Bronchus fibroblast of lung (primary cell): ENCODE data around the gene PCBP4. TPM values are rescaled to one million over a fixed set of nuclear protein-coding genes. Genes with fewer than 3 reads are reported as not detected.

Experiments
- total RNA-seq: library from RNA; depleted of rRNA; stranded (reverse); fragments of >200 nt; gene quantifications from 2 replicates; pipeline ENCODE4 v1.2.3, GENCODE V29; 2015

Gene PCBP4
- total RNA-seq = 61.7 and 64.7 TPM in 2 replicates

DNA sequence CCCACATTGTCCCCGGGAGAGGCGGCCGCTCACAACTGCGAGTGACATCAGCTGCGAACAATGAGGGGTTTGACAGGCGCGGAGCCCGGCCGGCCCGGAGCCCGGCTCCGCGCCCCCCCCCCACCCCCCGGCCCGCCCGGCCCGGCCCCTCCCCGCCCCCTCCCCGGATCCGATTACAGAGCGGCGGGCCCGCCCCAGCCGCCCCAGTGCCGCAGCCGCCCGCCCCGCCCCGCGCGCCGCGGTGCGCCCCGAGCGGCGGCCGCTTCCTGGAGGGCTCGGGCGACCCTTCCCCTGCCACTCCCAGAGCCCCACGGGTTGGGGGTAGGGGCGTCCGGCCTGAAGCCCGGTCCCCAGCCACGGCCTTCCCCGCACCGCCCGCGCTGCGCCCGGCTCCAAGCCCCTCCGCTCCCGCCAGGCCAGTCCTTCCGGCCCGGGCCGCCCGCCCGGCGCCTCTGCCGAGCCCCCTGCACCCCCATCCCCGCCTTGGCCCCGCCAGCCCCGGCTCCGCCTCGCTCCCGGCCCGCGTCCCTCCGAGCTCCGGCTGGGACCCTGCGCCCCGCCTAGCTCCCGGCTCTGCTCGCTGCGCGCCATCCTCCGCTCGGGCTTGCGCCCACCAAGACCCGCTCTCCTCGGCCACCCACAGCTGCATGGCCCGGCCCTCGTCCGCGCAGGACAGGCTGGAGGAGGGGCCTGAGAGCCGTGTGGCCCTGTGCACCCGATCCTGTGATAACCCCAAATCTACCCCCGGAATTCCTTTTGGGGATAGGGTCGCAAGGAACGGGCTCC, at the start of gene PCBP4:
Gene PCBP4, minus strand, starts transcription at position 71 of the 786 bp plus-strand sequence. CDS start 6,214 bp downstream, outside the sequence.

DNA sequence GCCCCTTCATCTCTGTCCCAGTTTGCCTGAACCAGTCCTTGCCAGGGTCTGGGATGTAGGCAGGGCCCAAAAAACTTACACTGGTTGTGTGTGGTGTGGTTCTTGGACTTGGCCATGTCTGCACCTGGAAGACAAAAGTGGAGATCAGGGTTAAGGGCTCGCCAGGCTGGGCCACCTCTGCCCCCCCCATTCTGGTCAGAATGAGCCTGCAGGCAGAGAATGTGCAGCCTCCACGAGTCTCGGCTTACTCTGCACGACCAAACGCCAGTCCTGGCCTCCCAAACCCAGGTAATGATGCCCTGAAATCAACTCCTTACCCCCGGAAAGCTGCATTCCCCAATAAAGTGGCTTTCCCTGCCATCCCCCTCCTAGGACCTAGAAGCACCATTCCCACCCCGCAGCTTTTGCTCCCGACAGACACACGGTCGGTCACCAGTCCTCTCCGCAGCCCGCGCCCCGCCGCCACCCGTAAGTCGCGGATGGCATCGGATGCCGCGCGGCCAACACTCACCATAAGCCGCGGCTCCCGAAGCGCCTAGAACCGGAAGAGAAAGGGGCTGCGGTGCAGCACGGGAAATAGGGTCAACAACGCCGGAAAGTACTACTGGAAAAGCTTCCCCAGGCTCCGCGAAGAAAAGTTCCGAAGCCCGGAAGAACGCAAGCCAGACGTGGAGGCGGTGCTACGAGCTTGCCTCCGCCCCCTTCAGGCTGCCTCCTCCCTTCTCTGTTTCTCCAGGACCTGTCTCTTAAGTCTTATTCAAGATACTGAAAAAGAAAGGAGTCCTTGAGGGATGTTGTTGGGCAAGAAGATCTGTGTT, 28.3 kb upstream of the PCBP4 start, which contains the start of gene RPL29:
Gene RPL29, minus strand, starts transcription at position 550 of the 818 bp plus-strand sequence. Its CDS starts 434 bp downstream, at position 116.

DNA sequence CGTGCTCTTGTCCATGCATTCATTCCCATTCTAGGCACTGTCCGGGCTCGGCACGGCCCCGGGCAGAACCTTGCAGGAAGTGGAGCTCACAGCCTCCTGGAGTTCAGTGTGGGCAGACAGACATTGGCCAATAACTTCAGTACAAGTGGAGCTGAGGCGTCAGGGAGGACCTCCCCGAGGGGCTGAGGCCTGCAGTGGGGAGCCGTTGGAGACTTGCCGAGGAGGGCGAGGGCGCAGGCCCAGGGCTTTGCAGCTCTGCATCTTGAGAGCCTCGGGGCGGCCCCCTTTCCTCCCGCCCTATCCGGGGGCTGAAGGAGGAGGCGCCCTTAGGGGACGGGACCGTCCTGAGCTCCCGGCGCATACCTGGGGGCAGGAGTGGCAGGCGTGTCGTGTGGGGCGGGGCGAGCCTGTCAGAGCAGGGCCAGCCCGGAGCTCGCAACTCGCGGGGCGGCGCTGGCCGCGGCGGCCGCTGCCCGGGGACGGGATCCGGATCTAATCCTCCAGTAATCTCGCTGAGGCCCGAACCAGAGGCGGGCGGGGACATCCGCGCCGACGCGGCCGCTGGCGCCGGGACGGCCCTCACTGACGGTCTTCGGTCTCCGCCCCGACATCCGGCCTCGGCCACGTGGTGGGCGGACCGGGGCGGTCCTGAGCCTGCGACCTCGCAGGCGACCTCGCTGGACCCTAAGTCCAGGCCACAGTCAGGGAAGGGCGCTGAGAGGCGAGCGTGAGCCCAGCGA, 15.8 kb upstream of the PCBP4 start, which contains the start of gene ACY1:
Gene ACY1, plus strand, starts transcription at position 698 of the 740 bp plus-strand sequence. CDS start 530 bp downstream, outside the sequence.

DNA sequence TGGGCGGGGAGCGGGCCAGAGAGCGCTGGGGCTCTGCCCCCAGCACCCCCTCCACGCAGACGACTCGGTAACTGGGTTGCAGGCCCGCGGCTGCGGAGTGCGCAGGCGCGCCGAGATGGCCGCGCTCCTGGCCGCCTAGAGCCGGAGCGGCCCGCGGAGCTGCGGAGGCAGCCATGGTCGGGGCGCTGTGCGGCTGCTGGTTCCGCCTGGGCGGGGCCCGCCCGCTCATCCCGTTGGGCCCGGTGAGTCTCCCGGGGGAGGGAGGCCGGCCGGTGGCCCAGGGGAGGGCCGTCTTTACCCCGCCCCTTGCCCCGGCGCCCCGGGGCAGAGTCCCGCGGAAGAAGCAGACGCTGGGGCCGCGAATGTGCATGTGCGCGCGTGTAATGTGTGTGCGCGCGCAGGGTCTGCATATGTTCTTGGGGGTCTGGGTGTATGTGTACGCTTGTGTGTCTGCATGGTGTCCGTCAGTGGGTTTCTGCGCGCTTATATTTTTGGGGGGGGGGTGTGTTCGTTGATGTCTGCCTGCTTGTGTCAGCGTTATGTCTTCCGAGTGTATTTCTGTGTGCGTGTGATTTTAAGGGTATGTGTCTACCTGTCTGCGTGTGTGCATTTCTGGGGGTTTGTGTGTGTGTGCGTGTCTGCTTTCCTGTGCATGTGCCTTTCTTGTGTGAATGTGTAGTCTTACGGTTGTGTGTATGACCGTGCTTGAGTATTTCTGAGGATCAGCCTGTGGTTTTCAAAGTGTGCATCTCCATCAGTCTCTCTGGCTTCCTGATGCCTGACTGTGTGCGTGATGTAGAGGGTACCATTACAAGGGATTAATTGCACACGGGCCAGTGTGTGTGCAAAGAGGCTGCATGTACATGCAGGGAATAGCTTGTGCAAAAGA, 8.0 kb upstream of the PCBP4 start, which contains the start of gene ABHD14A:
Gene ABHD14A, plus strand, starts transcription at position 102 of the 889 bp plus-strand sequence. Its CDS starts 72 bp downstream, at position 174.

DNA sequence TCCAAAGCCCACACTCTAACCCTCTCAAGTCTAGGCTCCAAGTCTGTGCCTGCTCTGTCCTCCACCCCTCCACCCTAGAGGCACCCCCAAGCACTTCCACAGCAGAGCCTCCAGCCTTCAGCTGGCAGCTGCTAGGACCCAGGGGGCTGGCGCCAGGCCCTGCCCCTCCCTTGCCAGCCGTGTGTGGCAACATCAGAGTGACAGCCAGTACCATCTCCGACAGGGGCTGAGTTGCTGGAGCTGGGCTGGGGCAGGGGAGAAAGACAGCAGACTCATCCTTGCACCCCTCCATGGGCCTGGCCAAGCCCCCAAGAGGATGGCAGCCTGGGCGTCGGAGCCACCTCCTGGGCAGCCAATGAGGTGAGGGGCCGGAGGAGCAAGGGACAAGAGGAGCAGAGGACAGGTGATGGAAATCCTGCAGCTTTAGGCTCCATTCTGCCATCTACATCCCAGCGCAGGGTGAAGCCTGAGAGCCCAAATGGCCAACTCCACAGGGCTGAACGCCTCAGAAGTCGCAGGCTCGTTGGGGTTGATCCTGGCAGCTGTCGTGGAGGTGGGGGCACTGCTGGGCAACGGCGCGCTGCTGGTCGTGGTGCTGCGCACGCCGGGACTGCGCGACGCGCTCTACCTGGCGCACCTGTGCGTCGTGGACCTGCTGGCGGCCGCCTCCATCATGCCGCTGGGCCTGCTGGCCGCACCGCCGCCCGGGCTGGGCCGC, 11.9 kb downstream of the PCBP4 start, which contains the start of gene GPR62:
Gene GPR62, plus strand, starts transcription at position 207 of the 718 bp plus-strand sequence. Its CDS starts 272 bp downstream, at position 479.

DNA sequence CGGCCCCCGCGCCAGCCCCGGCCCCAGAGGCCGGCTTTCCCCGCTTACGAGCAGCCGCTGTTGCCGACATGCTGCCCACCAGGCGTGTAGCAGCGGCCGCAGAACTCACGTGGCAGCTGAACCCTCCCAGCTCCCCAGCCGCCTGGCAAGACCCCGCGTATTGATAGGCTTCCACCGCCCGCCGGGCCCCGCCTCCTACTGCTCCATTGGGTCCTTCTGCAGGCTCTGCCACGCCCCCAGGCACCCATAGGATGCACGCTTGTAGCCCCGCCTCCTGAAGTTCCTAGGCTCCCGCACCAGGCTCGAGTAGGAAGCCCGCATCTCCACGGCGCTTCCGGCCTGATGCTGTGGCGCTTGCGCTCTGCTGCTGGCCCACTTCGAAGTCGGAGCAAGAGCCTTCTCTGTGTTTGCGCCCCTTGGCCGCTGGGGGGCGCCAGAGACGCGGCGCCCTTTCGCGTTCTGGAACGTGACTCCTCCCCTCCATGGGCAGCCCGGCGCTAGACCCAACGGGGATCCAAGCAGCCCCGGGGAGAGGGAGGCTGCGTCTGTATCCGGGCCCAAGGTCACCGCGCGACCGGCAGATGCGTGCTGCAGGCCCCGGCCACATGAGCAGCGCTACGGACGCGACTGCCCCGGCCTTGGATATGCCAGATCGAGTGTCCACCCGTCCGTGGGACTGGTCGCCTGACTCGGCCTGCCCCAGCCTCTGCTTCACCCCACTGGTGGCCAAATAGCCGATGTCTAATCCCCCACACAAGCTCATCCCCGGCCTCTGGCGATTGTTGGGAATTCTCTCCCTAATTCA, 25.3 kb downstream of the PCBP4 start, which contains the start of the genes PARP3 and RRP9:
Gene PARP3, plus strand, starts transcription at position 566 of the 805 bp plus-strand sequence. CDS start 993 bp downstream, outside the sequence.
Gene RRP9, minus strand, starts transcription at position 107 of the 805 bp plus-strand sequence. Its CDS starts 37 bp downstream, at position 70.

Other genes with a start within 250 kb of the PCBP4 start
- gene IQCF6, start 188.2 kb downstream of the PCBP4 start, total RNA-seq = not detected in 2 replicates
- gene IQCF2, start 105.8 kb downstream of the PCBP4 start, total RNA-seq = not detected in 2 replicates
- not detected in 2 replicates for gene IQCF5, start 91.9 kb downstream of the PCBP4 start, total RNA-seq
- gene IQCF1, start 64.1 kb downstream of the PCBP4 start, total RNA-seq = not detected in 2 replicates
- 33.3 and 34.5 TPM in 2 replicates for gene RRP9, start 25.6 kb downstream of the PCBP4 start, total RNA-seq
- gene PARP3, start 25.1 kb downstream of the PCBP4 start, total RNA-seq = 11.4 and 12.5 TPM in 2 replicates
- gene GPR62, start 12.1 kb downstream of the PCBP4 start, total RNA-seq = 0.15 and 0.34 TPM in 2 replicates
- gene ABHD14B, start 6.6 kb upstream of the PCBP4 start, total RNA-seq = 40.7 and 40.9 TPM in 2 replicates
- gene ABHD14A, start 7.6 kb upstream of the PCBP4 start, total RNA-seq = 16.9 and 19.8 TPM in 2 replicates
- gene ACY1, start 16.1 kb upstream of the PCBP4 start, total RNA-seq = 52.2 and 61.7 TPM in 2 replicates
- gene RPL29, start 28.4 kb upstream of the PCBP4 start, total RNA-seq = 2,426 and 2,542 TPM in 2 replicates
- 15.5 and 16.5 TPM in 2 replicates for gene DUSP7, start 89.1 kb upstream of the PCBP4 start, total RNA-seq
- 29.1 and 31.1 TPM in 2 replicates for gene POC1A, start 187.0 kb upstream of the PCBP4 start, total RNA-seq
- gene ALAS1, start 230.7 kb upstream of the PCBP4 start, total RNA-seq = 44.6 and 44.7 TPM in 2 replicates